ENCODE results near the gene CDK14.

The CDK14 gene

DNA sequence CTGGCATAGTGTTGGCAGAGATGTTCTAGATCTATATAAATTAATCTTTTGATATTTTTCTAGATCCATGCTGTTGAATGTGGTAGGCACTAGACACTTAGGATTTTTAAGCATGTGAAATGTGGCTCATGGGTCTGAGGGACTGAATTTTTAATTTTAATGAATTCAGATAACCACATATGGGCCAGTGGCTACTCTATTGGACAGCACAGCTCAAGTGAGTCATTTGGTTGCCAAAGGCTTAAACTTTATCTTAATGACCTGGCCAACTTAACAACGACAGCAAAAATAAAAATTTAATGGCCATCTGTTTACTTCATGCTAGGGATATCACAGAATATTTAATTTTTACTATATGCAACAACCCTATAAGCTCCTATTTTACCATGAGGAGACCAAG is 61.4 kb downstream of the CDK14 start:
- Histone ChIP-seq H2AFZ (ENCODE audit: low read length) (no peak overlapping the region), H3K4me3 (ENCODE audit: low read length, poor library complexity, severe bottlenecking) (no peak overlapping the region), H3K9me2 (replicated peaks; ENCODE audit: low read depth, low read length) (no peaks in the 10 kb centered on the region), H3K79me2 (ENCODE audit: insufficient read depth, low read length) (no peaks in the 10 kb centered on the region), H3K9me3 (ENCODE audit: insufficient read depth, low read depth, low read length) (no peaks in the 10 kb centered on the region), H4K20me1 (ENCODE audit: insufficient read depth, low read length, poor library complexity, severe bottlenecking) (no peaks in the 10 kb centered on the region), H3K9ac (ENCODE audit: low read depth, low read length, poor library complexity, severe bottlenecking) (no peak overlapping the region), H3K4me2 (ENCODE audit: low read depth, low read length, poor library complexity, severe bottlenecking) (no peak overlapping the region), H3K27me3 (ENCODE audit: insufficient read depth, low read length, poor library complexity, severe bottlenecking) (no peaks in the 10 kb centered on the region), H3K36me3 (ENCODE audit: insufficient read depth, low read length) (no peaks in the 10 kb centered on the region), H3F3A (ENCODE audit: low read depth) (no peaks in the 10 kb centered on the region), H3K4me1 (ENCODE audit: insufficient read depth, low read length, poor library complexity, severe bottlenecking) (no peaks in the 10 kb centered on the region)
- TF ChIP-seq EZH2phosphoT487 (IDR thresholded peaks at IDR 0.05; ENCODE audit: borderline replicate concordance) = no peak
- TF ChIP-seq, protein P1, sequence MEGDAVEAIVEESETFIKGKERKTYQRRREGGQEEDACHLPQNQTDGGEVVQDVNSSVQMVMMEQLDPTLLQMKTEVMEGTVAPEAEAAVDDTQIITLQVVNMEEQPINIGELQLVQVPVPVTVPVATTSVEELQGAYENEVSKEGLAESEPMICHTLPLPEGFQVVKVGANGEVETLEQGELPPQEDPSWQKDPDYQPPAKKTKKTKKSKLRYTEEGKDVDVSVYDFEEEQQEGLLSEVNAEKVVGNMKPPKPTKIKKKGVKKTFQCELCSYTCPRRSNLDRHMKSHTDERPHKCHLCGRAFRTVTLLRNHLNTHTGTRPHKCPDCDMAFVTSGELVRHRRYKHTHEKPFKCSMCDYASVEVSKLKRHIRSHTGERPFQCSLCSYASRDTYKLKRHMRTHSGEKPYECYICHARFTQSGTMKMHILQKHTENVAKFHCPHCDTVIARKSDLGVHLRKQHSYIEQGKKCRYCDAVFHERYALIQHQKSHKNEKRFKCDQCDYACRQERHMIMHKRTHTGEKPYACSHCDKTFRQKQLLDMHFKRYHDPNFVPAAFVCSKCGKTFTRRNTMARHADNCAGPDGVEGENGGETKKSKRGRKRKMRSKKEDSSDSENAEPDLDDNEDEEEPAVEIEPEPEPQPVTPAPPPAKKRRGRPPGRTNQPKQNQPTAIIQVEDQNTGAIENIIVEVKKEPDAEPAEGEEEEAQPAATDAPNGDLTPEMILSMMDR (conservative IDR thresholded peaks at IDR 0.05; ENCODE audit: low read length) = no peak

DNA sequence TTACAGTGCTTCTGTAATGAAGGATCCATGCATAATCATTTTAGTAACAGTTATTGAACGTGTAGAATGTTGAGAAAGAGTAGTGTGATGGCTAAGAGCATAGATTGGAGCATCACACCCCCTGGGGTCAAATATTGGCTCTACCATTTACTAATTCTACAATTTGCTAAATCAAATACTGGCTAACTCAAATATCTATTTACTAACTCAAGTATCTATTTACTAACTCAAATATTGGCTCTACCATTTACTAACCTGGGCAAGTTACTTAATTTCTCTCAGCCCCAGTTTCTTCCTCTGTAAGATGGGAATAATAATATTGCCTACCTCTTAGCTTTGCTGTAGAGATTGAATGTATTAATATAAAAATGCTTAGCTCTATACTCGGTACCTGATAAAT is 64.0 kb downstream of the CDK14 start:
- H3K36me3 ChIP-seq (ENCODE audit: insufficient read depth, low read length) = no peaks in the 10 kb centered on the region
- H3K4me3 ChIP-seq (ENCODE audit: low read length, poor library complexity, severe bottlenecking) = no peak overlapping the region
- H3K9ac ChIP-seq (ENCODE audit: low read depth, low read length, poor library complexity, severe bottlenecking) = no peak overlapping the region
- no peaks in the 10 kb centered on the region for H3K9me2 ChIP-seq (replicated peaks; ENCODE audit: low read depth, low read length)
- no peak overlapping the region for H3K4me2 ChIP-seq (ENCODE audit: low read depth, low read length, poor library complexity, severe bottlenecking)
- no peaks in the 10 kb centered on the region for H3K4me1 ChIP-seq (ENCODE audit: insufficient read depth, low read length, poor library complexity, severe bottlenecking)
- H3K27me3 ChIP-seq (ENCODE audit: insufficient read depth, low read length, poor library complexity, severe bottlenecking) = no peaks in the 10 kb centered on the region
- no peak for TF ChIP-seq EZH2phosphoT487 (IDR thresholded peaks at IDR 0.05; ENCODE audit: borderline replicate concordance)
- TF ChIP-seq, protein P1 (conservative IDR thresholded peaks at IDR 0.05; ENCODE audit: low read length) = no peak
- no peaks in the 10 kb centered on the region for H4K20me1 ChIP-seq (ENCODE audit: insufficient read depth, low read length, poor library complexity, severe bottlenecking)
- no peaks in the 10 kb centered on the region for H3F3A ChIP-seq (ENCODE audit: low read depth)
- H3K9me3 ChIP-seq (ENCODE audit: insufficient read depth, low read depth, low read length) = no peaks in the 10 kb centered on the region
- H3K79me2 ChIP-seq (ENCODE audit: insufficient read depth, low read length) = no peaks in the 10 kb centered on the region
- no peak overlapping the region for H2AFZ ChIP-seq (ENCODE audit: low read length)

DNA sequence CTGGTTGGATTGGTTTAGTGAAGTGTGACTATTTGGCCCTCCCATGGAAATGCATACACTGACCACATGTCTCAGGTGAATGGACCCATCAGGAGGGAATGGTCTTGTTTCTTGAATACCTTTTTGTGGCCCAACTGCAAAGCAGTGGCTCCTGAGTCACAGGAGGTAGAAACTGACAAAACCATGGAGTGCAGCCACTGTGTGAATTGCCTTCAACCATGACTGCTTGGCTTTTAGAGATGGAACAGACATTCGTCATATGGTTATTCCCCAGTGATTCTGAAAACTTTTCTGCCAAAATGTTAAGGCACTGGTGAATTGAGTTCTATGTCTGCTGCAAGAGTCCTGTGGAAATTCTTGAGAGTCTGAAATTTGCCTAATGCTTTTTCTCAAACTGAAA is 64.7 kb downstream of the CDK14 start:
- Histone ChIP-seq H3K9ac (ENCODE audit: low read depth, low read length, poor library complexity, severe bottlenecking) (no peak overlapping the region), H3K36me3 (ENCODE audit: insufficient read depth, low read length) (no peaks in the 10 kb centered on the region), H3F3A (ENCODE audit: low read depth) (no peaks in the 10 kb centered on the region), H3K79me2 (ENCODE audit: insufficient read depth, low read length) (no peaks in the 10 kb centered on the region), H3K9me3 (ENCODE audit: insufficient read depth, low read depth, low read length) (no peaks in the 10 kb centered on the region), H2AFZ (ENCODE audit: low read length) (no peak overlapping the region), H3K4me2 (ENCODE audit: low read depth, low read length, poor library complexity, severe bottlenecking) (no peak overlapping the region), H4K20me1 (ENCODE audit: insufficient read depth, low read length, poor library complexity, severe bottlenecking) (no peaks in the 10 kb centered on the region), H3K4me1 (ENCODE audit: insufficient read depth, low read length, poor library complexity, severe bottlenecking) (no peaks in the 10 kb centered on the region), H3K27me3 (ENCODE audit: insufficient read depth, low read length, poor library complexity, severe bottlenecking) (no peaks in the 10 kb centered on the region), H3K4me3 (ENCODE audit: low read length, poor library complexity, severe bottlenecking) (no peak overlapping the region), H3K9me2 (replicated peaks; ENCODE audit: low read depth, low read length) (no peaks in the 10 kb centered on the region)
- TF ChIP-seq, protein P1 (conservative IDR thresholded peaks at IDR 0.05; ENCODE audit: low read length) = no peak

Measured in Loucy (cell line).